Measurements from ENCODE around the gene PTPRK.

PTPRK gene

GRCh38 chr6:128121190-128121589 lies 399.2 kb downstream of the PTPRK start:
- no peak for DNase-seq

DNA sequence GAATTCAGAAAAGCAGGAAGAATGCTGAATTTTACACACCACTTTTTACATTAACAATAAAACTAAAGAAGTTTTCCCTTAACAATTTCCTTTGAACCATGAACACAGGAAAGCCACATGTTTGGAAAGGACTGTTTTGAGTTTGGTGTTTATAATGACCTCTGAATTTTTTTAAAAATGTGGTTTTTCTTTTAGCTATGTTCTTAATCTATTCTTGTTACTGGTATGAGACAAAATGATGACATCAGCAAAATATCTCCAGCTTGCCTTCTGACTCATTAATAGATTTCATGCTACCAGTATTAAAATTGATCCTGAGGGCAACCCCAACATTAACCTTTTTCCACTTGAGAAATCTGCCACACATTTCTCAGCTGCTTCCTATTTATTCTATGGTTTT lies 402.0 kb downstream of the PTPRK start:
- DNase-seq: no peak

GRCh38 chr6:128117916-128118315 lies 402.5 kb downstream of the PTPRK start:
- no peak for DNase-seq

DNA sequence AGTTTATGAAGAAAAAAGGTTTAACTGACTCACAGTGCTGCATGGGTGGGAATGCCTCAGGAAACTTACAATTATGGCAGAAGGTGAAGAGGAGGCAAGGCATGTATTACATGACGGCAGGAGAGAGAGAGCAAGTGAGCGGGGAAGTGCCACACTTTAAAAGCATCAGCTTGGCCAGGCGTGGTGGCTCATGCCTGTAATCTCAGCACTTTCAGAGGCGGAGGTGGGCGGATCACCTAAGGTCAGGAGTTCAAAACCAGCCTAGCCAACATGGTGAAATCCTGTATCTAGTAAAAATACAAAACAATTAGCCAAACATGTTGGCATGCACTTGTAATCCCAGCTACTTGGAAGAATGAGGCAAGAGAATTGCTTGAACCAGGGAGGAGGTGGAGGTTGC lies 406.2 kb downstream of the PTPRK start:
- DNase-seq: no peak

DNA sequence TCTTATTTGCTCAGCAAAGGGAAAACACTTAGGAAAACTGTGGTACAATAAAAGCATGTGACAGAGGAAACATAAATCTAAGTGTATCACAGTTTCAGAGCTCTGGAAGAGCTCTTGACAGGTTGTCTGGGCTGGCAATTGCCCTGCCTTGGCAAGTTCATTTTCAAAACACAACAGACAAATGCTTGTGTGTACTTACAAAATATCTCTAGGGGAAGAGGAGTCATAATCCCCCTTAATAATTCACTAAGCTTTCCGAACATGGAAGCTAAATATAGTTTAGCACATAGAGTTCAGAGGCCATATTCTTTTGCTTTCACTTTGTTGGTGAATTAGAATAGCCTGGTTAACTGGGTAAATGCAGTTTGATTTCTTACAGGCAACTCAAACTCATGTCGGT lies 407.9 kb downstream of the PTPRK start:
- no peak for DNase-seq

- DNase-seq: no peak
These were observed 409.3 kb downstream of the PTPRK start for GRCh38 chr6:128111096-128111495.

GRCh38 chr6:128107682-128108081 lies 412.7 kb downstream of the PTPRK start:
- no peak for DNase-seq

GRCh38 chr6:128099571-128100197 lies 420.7 kb downstream of the PTPRK start:
- no peak for DNase-seq

GRCh38 chr6:128098000-128098581 lies 422.3 kb downstream of the PTPRK start:
- DNase-seq: no peak

DNA sequence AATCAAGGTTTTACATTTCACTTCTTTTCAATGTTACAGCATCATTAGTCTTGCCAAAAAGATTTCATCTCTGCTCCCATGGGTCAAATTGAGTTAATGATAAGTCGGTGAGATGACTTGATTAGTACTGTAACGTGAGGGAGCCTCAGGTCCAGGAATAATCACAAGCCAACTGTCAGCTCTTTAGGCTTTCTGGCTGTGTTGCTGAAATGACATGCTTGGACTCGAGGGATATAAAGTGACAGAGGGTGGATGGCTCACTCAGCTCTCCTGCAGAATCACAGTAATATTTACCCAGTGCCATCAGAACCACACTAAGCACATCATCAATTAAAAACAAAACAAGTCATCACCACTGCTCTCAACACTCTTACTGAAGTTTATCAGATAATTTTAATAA lies 423.4 kb downstream of the PTPRK start:
- DNase-seq: no peak

GRCh38 chr6:128095362-128095761 lies 425.0 kb downstream of the PTPRK start:
- DNase-seq: no peak

GRCh38 chr6:128079021-128079420 lies 441.4 kb downstream of the PTPRK start:
- no peak for DNase-seq

- DNase-seq: no peak
These were observed 442.1 kb downstream of the PTPRK start for GRCh38 chr6:128078276-128078675.

DNA sequence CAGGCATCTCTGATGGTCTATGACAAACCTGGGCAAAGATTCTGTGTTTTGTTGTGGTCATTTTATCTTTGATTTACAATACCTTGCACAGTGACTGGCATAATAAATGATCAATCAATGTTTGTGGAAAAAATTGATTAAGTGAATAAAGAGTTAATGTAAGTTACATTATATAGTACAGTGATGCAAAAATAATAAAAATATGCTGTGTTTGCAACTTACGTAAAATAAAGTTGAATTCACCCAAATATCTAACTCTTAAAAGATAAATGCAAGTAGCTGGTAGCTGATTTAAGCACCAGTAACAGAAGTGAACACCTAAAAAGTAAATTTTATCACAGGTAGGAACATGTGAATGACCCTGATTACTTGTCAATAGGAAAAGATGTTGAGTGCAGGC lies 443.6 kb downstream of the PTPRK start:
- no peak for DNase-seq

- no peak for DNase-seq
These were observed 445.8 kb downstream of the PTPRK start for GRCh38 chr6:128074567-128074966.

GRCh38 chr6:128073389-128073788 lies 447.0 kb downstream of the PTPRK start:
- no peak for DNase-seq

DNA sequence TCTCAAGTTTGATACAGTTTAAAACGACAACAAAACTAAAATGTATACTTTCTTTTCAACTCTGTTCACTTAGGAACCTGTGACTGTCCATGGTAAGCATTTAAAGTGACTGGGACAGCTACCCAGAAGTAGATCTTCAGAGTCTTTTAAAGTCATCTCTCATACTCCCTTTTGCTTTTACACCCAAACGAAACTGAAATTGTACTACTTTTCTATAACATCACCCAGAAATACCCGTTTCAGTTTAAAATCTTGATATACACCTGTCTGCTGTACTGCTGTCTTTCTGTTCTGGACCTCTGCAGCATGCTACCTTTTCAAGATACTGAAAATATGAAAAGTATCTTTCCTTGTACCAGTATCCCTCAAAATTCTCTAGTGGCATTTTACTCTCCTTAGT lies 449.2 kb downstream of the PTPRK start:
- no peak for DNase-seq

GRCh38 chr6:128070406-128070805 lies 450.0 kb downstream of the PTPRK start:
- DNase-seq: no peak

GRCh38 chr6:128069188-128069587 lies 451.2 kb downstream of the PTPRK start:
- no peak for DNase-seq

DNA sequence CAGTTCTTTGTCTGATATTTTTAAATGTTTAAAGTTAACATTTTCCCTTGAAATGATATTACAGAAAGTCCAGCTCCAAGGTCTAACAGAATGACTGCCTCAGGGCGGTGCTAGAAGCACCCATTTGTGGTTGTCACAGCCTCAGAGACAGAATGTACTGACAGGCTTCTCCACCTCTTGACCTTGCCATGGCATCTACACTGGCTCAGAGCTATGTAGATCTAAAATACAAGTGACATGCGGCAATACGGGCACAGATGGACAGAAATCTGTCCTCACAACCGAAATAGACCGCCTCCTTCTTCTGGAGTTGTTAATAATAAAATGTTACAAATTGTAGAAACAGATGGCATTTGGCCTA lies 452.3 kb downstream of the PTPRK start:
- DNase-seq: no peak

DNA sequence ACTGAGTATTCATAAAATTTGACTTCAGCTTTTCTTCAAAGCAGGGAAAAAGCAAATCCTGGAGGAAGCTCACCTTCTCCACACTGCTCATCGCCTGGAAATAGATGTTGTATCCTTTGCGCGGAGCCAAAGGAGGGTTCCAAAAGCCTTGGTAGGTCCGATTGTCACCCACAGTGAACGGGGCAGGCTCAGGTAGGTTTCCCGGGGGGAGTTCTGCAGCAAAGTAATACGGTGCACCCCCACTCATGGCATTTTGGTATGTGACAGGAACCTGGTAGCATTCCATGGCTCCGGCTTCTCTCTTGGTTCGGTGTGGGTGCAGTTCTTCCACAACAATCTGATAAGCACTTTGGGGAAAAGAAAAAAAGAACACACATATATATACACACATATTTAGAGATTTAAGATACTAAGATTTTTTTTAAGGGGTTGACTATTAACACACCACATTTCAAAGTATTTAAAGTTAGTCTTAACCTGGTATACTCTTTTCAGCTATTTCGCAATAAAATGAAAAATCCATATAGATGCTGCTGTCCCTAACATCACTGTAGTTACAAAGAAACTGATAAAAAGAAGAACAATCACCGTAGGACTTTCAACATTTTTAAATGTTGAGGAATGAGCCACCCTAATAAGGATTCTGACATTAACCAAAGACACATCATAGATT lies 452.8 kb downstream of the PTPRK start:
- no peak for DNase-seq

- no peak for DNase-seq
These were observed 455.3 kb downstream of the PTPRK start for GRCh38 chr6:128065072-128065471.

- no peak for DNase-seq
These were observed 455.9 kb downstream of the PTPRK start for GRCh38 chr6:128064540-128064895.

- DNase-seq: no peak
These were observed 456.4 kb downstream of the PTPRK start for GRCh38 chr6:128063850-128064539.
